OCI-LY1 (cell line): Measurements from ENCODE around the gene SLC25A28.

Experiments
- CTCF ChIP-seq: fragments of 200-600 bp; sonication (generic), shearing (Covaris generic); IDR thresholded peaks from 2 replicates; pipeline ENCODE4 v1.5.1; 2017; ENCODE audit warnings: mild to moderate bottlenecking, antibody characterized with exemption, low read length, moderate library complexity, mixed read lengths
- EZH2 ChIP-seq: fragments of 200-600 bp; sonication (generic), shearing (Covaris generic); IDR thresholded peaks from 2 replicates; pipeline ENCODE4 v1.8.0; 2017; ENCODE audit warnings: borderline replicate concordance, mixed run types, mild to moderate bottlenecking, antibody characterized with exemption, low read length, moderate library complexity, mixed read lengths

DNA sequence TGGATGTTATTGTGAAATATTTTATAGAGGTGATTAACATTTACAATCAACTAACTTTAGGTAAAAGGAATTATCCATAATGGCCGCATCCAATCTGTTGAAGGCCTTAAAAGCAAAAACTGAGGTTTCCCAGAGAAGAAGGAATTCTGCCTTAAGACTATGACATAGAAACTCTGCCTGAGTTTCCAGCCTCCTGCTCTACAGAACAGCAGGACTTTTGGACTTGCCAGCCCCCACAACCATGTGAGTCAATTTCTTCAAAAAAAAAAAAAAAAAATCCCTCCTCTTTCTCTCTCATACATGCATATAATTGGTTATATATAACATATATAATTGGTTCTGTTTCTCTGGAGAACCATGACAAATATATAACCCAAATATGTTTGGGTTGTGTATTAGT lies 15.4 kb downstream of the SLC25A28 start:
- no peak for TF ChIP-seq CTCF
- TF ChIP-seq EZH2: no peak
